Kidney tubule cell (primary cell): ENCODE measurements around the gene DNPH1.

Experiments used
- DNase-seq: peaks from one replicate; pipeline ENCODE4 v3.0.0-alpha.2; 2018; ENCODE audit warnings: low spot score

DNPH1 gene, protein sequence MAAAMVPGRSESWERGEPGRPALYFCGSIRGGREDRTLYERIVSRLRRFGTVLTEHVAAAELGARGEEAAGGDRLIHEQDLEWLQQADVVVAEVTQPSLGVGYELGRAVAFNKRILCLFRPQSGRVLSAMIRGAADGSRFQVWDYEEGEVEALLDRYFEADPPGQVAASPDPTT

DNA sequence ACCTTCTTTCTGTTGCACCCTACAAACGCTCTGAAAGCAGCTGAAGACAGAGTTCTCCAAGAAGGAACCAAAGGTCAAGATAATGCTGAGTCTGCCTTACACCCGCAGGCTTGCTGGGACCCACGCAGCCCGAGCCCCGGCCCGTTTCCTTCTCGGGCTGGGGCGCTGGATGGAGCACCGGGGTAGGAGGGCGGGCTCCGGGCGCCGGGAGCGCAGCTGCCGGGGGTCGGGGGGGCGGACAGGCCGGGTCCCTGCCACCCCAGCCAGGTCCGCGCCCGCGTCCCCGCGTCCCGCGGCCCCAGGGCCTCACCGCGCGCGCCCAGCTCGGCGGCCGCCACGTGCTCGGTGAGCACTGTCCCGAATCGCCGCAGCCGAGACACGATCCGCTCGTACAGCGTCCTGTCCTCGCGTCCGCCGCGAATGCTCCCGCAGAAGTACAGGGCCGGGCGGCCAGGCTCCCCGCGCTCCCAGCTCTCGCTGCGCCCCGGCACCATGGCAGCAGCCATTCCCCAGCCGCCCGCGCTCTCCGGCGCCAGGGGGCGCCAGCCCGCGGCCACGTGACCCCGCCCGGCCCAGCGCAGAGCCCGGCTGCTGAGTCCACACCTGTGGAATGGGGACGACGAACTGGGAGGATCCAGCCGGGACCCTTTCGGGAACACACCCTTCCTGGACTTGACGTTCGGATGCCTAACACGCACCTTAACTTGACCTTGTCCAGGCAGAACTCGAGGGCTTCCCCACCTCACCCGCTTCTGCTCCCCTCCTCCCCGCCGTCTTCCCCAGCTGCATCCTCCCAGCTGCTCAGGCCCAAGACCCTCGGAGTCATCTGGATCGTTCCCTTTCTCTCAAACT lies at the start of gene DNPH1:
DNPH1 (minus strand) TSS at position 531 of the 852 bp plus-strand sequence; CDS start at position 506, 25 bp downstream.
- peak; percentile 84 for DNase-seq

DNA sequence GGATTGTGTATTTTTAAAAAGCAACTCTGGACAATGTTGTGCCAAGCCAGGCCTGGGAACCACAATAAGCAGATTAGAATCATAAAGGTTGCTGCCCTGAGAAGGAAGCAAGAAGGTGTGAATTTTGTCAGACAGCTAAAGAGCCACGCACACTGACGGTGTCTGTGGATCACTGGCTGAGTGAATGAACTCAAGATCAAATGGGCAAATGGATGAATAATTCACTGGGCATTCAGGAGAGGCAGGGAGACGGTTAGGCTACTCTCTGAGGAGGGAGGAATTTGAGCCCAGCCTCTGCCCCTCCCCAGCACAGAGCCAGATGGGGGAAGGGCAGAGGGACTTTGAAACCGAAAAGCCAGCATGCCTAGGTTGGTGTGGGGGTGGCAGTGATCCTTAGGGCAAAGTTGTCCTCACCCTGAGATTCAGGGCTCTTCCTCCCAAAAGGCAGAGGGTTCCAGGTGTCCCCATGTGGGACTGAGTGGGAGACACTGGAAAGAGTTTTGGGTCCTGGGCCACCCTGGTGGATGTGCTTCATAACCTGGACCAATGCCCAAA lies 49.3 kb upstream of the DNPH1 start:
- DNase-seq: peak; percentile 84

DNA sequence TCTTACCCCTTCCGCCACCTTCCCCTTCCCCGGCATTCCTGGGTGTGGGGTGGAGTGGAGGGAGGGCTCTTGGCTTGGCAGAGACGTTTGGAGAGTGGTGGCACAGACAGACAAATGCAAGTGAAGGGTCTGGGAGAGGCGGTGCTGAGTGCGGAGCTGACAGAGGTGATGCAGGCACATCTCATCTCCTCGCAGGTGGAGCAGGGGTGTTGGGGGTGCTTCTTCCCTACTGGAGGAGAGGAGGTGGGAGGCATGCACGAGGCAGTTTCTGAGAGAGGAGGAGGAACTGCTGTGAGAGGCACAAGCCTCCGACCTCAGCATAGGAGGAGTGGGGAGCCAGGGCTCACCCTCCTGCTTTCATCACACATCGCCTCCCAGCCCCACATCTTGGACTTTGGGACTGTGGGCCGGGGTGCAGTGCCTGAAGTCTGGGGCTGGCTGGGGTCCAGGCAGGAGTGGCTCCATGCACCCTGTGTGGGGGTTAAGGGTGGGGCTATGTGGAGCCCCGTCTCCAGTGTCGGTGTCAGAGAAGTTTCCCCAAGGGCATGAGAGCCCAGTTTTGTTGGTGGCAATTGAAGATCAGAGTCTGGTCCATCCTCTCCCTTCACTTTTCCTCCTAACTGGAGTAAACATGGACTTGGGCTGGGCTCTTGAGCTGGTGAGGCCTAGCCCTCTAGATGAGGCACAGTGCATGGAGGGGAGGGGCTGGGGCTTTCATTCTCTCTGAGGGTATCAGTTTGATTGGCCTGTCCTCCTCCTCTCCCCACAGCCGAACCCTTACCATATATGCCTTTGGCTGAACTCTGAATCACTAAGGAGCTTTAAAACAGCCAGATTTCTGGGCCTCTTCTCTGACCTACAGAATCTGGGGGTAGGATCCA lies 48.6 kb upstream of the DNPH1 start:
- DNase-seq: no peak

DNA sequence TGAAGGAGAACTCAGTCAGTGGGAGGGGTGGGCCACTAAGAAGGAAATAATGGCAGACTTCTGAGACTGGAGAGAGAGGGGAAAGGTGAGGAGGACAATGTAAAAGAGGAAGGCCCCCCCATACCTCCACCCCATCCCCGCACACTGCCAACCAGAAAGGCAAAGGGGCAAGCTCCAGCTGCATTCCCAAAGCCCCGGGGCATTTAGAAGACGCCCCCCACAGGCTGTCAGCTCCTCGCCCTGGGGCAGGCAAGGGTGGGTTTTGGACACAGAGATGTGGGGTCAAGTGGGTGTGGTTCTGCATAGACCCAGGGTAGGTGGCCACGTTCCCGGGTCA lies 48.0 kb upstream of the DNPH1 start:
- no peak for DNase-seq

DNA sequence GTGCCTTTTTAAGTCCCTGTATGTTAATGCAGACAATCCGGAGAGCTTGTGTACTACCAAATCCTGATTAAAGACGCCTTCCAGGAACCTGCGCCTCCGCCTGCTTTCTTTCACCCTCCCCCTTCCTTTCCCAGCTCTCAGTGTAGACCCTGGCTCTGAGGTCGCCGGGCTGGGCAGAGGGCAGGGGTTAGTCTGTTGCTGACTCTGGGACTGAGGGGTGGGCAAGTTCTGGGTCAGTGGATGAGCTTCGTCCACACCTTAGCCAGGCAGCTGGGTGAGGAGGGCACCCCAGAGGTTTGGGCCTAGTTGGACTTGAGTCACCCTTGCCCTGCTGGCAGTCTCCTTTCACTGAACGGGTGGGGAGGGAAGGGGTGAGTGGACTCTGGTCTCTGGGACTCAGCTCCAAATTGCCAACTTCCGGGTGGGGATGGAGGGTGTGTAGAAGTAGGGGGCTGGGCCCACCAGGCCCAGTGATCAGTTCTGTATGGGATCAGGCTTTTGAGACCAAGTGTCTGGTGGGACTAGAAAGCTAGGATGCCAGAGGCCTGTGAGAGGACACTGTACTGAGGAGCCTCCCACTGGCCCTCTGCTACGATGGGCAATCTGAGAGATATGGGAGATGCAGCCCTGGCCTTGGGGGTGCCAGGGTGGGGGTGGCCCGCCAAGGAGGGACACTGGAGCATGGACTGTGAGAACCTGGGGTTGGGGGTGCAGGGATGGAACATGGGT lies 47.5 kb upstream of the DNPH1 start:
- no peak for DNase-seq

DNA sequence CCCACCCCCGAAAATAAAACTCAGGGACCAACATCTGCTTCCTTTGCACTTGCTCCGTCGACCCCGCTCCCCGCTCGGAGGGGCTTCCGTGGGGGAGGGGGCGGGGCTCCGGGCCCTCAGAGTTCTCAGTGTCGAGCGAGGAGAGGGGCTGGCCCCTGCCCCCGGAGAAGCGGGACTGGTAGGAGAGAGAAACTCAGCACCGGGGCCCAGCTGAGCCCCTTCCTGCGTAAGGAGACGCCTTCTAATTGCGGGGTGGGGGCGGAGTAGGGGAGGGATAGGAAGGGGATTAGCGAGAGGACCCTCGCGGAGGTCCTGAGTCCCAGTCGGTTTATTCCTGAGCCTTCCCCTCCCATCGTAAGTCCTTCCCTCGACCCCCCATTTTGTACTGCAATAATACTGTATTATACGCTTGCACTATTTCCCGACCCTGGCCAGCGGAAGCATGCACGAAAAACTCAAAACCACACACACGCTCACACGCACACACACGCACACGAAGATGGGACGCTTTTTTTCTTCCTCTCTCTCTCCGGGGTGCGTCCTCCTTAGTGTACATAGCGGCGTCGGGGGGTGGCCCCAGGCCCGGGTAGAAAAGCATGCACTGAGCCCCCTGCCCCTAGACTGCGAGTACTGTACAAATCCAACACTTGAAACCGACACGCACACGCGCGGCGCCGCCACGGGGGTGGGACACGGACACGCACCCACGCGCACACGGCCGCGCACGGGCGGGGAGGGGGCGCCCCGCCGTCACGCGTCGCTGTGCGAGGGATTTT lies 46.7 kb upstream of the DNPH1 start:
- DNase-seq: no peak

DNA sequence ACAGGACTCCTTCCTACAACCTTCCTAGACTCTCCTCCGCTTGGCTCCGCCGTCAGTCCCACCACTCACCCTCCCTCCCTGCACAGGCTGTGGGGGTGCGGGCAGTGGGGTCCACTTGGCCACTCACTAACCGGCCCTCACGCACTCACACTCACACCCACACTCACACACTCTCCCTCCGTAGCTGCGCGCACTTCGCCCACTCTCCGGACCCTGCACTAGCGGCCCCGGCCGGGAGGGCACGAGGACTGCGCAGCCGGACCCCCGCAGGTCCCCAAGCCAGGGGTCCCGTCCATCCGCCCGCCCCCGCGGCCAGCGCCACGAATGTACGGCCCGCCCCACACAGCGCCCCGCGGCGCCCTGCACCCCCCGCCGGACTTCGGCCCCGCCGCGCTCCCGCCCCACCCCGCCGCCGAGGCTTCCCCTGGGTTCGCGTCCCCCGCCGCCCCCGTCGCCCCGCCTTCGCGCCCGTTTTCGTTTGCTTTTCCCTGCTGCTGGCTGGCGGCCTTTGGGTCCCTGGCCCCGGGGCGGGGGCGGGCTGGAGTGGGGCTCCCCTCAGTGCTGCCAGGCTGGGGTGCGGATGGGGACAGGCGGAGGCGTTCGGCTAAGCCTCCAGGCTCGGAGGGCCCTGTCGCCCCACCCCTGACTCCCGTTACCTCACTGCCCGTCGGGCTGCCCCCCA lies 45.8 kb upstream of the DNPH1 start:
- no peak for DNase-seq

DNA sequence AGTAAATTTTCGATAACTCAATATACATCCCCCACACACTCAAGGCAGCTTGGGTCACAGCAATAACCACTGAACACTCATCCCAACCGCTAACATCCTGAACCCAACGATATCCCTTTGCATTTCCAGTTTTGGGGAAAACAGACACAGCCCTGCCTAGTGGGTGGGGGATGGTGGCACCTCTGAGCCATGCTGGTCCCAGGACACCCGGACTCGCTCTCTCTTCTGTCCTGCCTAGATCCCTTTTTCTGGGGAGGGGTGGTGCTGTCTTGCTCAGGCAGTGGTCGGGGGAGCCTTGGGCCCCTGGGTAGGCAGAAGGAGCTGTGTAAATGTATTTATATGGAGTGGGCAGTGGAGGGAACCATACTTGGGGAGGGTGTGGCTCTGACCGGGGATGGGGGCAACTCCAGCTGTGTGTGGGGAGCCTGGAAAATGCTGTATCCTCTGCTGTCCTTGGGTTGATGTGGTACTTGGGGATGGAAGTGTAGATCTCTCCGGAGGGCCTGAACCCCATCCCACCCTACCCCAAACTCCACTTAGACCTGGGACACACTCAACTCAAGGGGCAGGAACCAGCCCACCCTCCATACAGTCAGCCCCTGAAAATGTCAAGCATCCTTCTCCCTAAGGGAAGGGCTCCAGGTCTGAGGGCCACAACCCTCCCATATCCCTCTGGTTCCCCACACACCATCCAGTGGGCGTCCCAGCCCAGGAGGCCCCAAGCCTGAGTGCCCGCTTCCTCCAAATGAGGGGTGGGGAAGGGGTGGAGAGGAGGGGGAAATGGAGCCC lies 45.0 kb upstream of the DNPH1 start:
- DNase-seq: no peak

DNA sequence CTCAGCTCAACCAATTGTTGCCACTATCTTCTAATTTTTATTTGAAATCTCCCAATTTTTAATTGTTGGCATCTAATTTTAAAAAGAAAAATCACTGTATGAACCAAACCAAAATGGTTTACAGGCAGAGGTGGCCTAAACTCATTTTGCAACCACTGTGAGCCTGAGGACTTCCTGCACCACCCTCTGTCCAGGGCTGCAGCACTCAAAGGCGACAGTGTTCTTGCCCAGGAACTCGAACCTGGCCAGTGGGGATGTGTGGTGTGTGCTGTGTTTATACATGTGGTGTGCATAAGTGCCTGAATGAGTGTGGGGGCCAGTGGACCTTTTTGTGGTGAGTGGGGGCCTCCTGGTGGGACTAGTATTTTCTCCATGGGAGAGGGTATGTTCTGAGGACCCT lies 44.4 kb upstream of the DNPH1 start:
- no peak for DNase-seq

DNA sequence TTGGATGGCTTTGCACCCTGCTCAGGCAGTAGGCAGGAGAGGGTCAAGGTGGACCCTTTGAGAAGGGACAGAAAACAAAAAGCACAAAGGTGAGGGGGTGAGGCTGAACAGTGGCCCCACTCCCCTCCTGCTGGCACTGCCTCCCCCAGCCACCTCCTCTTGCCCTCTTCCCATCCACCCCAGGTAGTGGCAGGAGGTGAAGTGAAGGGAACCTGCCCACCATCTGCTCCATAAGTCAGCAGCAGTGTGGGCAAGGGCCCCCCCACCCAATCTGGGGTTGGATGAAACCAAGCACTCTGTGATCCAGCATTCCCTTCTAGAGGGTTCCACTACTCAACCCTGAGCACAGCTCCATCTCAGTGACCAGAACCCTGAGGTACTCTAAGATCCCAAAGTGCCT lies 42.7 kb upstream of the DNPH1 start:
- DNase-seq: no peak

DNA sequence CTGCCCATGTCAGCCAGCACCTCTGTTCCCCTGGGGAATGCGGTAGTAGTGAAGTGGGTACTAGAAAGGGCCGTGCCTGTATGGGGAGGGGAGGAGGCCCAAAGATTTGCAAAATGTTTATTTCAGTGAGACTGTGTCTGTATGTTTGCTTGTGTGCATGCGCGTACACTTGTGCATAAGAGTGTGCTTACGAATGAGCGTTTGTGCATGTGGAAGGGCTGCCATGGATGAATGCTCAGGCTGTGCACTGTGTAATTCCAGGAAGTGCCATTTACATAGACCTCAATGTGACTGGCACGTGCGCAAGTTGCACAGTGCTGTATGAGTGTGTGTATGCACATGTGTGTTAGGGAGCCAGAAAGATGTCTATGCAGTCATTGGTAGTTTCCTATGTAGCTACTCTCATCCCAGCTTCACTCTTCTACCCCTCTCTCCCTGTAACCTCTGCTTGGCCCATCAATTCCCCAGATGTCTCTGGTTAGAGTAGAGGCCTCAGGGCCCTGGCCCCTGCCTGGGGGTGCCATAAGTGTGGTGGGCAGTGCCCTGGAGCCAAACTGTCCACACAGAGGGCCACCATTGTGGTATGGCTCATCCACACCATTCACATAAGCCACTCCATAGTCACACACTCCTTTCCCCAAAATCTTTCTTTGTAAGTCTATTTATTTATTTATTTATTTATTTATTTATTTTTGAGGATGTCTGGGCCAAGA lies 42.0 kb upstream of the DNPH1 start:
- DNase-seq: peak; percentile 61

DNA sequence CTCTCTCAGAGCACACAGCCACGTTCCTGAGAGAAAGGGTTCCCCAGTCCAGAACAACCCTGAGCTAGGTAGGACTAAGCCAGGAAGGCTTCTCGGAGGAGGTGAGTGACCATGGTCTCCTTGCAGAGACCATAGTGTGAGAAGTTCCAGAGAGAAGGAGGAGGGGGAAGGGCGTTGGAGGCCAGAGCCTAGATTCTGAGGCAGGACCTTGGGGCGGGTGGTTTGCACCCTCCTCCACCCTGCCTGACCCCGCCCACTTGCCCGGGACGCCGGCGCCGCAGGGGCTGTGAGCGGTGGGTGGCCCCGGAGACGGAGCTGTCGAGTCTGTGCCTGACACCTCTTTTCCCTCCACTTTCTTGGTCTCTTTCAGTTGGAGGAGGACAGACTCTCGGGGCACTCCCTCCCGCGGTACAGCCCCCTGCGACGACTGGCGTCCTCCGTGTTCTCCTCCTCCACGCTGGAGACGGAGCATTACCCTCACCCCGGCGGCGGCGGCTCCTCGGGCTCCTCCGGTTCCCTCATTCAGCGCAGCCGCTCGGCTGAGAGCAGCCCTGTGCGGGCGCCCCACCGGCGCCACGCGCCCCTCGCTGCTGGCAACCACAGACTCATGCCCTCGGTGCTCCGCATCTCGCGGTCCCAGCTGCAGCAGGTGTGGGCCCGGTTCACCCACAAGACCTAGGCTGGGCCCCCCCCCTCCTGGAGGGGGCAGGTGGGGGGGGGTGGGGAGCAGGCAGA lies 40.2 kb upstream of the DNPH1 start:
- no peak for DNase-seq

DNA sequence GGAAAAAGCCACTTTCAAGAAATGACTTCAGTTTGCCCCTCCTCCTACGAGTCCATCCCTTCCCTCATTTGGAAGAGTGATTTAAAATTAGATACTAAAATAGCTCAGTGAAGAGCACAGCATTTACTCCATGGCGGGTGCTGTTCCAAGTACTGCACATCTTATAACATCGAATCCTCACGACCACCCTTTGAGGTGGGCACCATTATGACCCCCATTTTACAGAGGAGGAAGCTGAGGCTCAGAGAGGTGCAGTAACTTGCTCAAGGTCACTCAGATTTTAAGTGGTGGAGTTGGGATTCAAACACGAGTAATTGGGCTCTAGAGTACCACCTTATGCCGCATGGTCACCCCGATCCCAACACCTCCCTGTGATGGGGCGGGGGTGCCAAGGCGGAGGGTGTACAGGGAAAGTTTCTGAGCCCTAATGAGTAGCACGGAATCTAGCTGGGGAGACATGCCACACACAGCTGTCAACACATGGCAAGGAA lies 39.5 kb upstream of the DNPH1 start:
- no peak for DNase-seq

DNA sequence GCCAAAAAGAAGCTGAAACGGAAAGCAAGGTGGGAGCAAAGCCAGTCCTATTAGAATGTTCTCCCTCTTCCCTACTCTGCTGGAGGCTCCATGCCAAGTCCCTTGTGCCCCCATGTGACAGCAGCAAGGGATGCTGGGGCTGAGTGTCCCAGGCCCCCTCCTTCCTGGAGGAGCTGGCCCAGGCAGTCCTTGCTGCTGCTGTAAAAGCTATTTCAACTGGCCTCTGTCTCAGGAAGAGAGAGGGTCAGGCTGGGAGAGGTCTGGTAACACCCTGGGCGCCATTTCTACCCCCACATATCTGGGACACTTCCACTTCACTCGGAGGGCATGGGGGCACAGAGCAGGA lies 39.0 kb upstream of the DNPH1 start:
- DNase-seq: no peak

DNA sequence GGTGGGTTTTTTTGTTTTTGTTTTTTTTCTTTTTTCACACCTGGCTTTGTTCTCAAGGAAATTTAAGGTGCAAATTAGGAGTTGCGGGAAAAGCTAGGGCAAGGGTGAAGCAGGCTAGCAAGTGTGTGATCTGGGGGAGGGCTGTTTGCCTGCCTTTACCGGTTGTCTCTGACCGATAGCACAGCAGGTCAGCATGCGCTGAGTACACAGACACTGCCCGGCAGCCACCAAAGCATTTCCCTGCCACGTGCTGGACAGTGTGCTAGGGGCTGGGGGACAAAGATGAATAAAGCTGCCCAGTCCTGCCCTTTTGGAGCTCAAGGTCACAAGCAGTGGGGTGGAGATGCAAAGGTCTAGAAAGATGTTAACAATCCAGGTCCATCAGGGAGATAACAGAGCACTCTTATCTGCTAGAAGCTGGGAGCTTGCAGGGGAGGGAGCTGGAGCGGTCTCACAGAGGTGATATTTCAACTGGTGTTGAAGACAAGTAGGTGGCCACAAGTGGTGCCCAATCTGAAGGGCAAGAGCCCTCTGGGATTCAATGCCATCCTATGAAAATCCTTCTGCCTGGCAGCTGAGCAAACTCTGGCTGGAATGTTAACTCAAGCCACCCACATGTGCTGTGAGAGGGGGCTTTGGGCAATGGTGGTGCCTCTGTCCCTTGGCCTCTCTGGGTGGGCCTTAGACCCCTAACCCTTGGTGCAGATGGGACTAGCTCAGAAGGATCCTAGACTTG lies 38.5 kb upstream of the DNPH1 start:
- no peak for DNase-seq

DNA sequence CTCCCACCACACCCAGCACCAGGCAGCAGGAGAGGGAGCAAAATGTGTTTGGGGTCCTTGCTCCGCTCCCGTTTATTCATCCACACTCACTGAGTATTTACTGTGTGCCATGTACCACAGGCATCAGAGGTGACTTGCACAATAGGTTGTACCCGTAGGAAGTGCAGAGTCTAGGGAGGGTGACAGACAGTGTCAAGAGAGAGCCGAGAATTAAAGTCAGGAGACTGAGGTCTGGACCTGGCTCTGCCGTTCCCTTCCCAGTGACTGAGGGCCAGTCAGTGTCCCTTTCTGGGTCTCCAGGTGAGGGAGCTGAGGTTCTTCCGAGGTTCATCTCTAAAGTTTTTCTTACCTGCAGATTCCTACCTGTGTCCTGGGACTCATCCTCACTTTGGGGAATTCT lies 36.3 kb upstream of the DNPH1 start:
- DNase-seq: no peak

DNA sequence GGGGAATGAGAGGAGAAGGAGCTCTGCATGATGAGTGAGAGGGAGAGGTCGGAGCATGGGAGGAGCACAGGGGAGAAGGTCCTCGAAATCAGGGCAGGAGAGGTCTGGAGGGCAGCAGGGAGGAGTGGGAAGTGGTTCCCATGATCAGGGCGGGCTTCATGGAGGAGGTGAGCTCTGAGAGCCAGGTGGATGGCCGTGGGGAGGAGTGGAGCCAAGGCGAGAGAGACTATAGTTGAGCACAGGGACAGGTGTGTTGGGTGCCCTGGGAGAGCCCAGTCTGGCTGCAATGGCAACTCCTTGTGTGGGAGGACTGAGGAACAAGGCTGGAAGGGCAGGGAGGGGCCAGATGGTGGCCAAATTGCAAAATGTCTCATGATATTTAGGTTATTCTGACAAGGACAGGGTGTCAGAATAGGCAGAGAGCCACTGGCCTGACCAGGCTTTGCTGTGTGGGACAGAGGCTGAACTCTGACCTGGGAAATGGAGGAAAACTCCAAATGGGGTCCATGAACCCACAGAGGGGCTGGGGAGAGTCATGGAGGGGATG lies 35.4 kb upstream of the DNPH1 start:
- DNase-seq: no peak
